ENCODE results near the gene CCL17. TPM values are rescaled to one million over a fixed set of nuclear protein-coding genes. Genes with fewer than 3 reads are reported as not detected.

CCL17 gene
- total and polyA plus RNA-seq, 4 donors = not detected

DNA sequence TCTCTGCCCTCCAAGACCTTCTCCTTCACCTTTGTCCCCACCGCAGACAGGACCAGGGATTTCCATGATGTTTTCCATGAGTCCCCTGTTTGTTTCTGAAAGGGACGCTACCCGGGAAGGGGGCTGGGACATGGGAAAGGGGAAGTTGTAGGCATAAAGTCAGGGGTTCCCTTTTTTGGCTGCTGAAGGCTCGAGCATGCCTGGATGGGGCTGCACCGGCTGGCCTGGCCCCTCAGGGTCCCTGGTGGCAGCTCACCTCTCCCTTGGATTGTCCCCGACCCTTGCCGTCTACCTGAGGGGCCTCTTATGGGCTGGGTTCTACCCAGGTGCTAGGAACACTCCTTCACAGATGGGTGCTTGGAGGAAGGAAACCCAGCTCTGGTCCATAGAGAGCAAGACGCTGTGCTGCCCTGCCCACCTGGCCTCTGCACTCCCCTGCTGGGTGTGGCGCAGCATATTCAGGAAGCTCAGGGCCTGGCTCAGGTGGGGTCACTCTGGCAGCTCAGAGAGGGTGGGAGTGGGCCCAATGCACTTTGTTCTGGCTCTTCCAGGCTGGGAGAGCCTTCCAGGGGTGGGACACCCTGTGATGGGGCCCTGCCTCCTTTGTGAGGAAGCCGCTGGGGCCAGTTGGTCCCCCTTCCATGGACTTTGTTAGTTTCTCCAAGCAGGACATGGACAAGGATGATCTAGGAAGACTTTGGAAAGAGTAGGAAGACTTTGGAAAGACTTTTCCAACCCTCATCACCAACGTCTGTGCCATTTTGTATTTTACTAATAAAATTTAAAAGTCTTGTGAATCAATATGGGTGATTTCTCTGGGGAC, 20.1 kb upstream of the CCL17 start:
- Histone ChIP-seq H3K9ac (ENCODE audit: low read depth in 1 of 2, low read length in 2 of 2) (no peak overlapping the region), H3K4me1 (ENCODE audit: control insufficient read depth in 4 of 4, insufficient read depth in 4 of 4, low read length in 3 of 4) (peaks cover 2 to 11% (median 5%) of the 10 kb centered on the region in 4 donors), H3K27ac (ENCODE audit: low read depth in 1 of 2, low read length in 2 of 2) (no peak overlapping the region), H3K27me3 (ENCODE audit: control insufficient read depth in 4 of 4, insufficient read depth in 4 of 4, low read length in 3 of 4) (no peaks in the 10 kb centered on the region), H3K36me3 (ENCODE audit: control insufficient read depth in 4 of 4, insufficient read depth in 3 of 4, low read depth in 1 of 4, low read length in 3 of 4) (peaks cover 6 to 15% (median 9%) of the 10 kb centered on the region in 4 donors), H3K9me3 (ENCODE audit: control insufficient read depth in 4 of 4, low read length in 3 of 4) (no peaks in the 10 kb centered on the region), H3K4me3 (ENCODE audit: low read depth in 1 of 3, low read length in 3 of 3) (no peak overlapping the region)
- TF ChIP-seq, protein P1, sequence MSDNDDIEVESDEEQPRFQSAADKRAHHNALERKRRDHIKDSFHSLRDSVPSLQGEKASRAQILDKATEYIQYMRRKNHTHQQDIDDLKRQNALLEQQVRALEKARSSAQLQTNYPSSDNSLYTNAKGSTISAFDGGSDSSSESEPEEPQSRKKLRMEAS (IDR thresholded peaks at IDR 0.05) = no peak
- no peak for TF ChIP-seq NR2F2 (IDR thresholded peaks at IDR 0.05)
- TF ChIP-seq, protein P2, sequence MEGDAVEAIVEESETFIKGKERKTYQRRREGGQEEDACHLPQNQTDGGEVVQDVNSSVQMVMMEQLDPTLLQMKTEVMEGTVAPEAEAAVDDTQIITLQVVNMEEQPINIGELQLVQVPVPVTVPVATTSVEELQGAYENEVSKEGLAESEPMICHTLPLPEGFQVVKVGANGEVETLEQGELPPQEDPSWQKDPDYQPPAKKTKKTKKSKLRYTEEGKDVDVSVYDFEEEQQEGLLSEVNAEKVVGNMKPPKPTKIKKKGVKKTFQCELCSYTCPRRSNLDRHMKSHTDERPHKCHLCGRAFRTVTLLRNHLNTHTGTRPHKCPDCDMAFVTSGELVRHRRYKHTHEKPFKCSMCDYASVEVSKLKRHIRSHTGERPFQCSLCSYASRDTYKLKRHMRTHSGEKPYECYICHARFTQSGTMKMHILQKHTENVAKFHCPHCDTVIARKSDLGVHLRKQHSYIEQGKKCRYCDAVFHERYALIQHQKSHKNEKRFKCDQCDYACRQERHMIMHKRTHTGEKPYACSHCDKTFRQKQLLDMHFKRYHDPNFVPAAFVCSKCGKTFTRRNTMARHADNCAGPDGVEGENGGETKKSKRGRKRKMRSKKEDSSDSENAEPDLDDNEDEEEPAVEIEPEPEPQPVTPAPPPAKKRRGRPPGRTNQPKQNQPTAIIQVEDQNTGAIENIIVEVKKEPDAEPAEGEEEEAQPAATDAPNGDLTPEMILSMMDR (IDR thresholded peaks at IDR 0.05; ENCODE audit: low read depth, low read length, missing input control) = no peak
- TF ChIP-seq SP1 (IDR thresholded peaks at IDR 0.05) = no peak
- no peak for TF ChIP-seq YY1 (IDR thresholded peaks at IDR 0.05)
- TF ChIP-seq HNF4G (IDR thresholded peaks at IDR 0.05) = no peak
- TF ChIP-seq GABPA (IDR thresholded peaks at IDR 0.05 in 1 of 2, conservative IDR thresholded peaks at IDR 0.05 in 1 of 2) = no peak
- no peak for TF ChIP-seq HNF4A (conservative IDR thresholded peaks at IDR 0.05)
- TF ChIP-seq, protein P3, sequence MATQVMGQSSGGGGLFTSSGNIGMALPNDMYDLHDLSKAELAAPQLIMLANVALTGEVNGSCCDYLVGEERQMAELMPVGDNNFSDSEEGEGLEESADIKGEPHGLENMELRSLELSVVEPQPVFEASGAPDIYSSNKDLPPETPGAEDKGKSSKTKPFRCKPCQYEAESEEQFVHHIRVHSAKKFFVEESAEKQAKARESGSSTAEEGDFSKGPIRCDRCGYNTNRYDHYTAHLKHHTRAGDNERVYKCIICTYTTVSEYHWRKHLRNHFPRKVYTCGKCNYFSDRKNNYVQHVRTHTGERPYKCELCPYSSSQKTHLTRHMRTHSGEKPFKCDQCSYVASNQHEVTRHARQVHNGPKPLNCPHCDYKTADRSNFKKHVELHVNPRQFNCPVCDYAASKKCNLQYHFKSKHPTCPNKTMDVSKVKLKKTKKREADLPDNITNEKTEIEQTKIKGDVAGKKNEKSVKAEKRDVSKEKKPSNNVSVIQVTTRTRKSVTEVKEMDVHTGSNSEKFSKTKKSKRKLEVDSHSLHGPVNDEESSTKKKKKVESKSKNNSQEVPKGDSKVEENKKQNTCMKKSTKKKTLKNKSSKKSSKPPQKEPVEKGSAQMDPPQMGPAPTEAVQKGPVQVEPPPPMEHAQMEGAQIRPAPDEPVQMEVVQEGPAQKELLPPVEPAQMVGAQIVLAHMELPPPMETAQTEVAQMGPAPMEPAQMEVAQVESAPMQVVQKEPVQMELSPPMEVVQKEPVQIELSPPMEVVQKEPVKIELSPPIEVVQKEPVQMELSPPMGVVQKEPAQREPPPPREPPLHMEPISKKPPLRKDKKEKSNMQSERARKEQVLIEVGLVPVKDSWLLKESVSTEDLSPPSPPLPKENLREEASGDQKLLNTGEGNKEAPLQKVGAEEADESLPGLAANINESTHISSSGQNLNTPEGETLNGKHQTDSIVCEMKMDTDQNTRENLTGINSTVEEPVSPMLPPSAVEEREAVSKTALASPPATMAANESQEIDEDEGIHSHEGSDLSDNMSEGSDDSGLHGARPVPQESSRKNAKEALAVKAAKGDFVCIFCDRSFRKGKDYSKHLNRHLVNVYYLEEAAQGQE (IDR thresholded peaks at IDR 0.05) = no peak
- TF ChIP-seq FOXA1 (IDR thresholded peaks at IDR 0.05) = no peak
- TF ChIP-seq EGR1 (IDR thresholded peaks at IDR 0.05; ENCODE audit: low read depth in 2 of 2) = no peak
- TF ChIP-seq FOXA2 (IDR thresholded peaks at IDR 0.05) = no peak
- no peak for TF ChIP-seq RXRA (IDR thresholded peaks at IDR 0.05)
- no peak for TF ChIP-seq RAD21 (IDR thresholded peaks at IDR 0.05)
- TF ChIP-seq, protein P4, sequence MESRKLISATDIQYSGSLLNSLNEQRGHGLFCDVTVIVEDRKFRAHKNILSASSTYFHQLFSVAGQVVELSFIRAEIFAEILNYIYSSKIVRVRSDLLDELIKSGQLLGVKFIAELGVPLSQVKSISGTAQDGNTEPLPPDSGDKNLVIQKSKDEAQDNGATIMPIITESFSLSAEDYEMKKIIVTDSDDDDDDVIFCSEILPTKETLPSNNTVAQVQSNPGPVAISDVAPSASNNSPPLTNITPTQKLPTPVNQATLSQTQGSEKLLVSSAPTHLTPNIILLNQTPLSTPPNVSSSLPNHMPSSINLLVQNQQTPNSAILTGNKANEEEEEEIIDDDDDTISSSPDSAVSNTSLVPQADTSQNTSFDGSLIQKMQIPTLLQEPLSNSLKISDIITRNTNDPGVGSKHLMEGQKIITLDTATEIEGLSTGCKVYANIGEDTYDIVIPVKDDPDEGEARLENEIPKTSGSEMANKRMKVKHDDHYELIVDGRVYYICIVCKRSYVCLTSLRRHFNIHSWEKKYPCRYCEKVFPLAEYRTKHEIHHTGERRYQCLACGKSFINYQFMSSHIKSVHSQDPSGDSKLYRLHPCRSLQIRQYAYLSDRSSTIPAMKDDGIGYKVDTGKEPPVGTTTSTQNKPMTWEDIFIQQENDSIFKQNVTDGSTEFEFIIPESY (IDR thresholded peaks at IDR 0.05) = no peak
- TF ChIP-seq TAF1 (conservative IDR thresholded peaks at IDR 0.05) = no peak
- TF ChIP-seq, protein P5, sequence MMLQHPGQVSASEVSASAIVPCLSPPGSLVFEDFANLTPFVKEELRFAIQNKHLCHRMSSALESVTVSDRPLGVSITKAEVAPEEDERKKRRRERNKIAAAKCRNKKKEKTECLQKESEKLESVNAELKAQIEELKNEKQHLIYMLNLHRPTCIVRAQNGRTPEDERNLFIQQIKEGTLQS (IDR thresholded peaks at IDR 0.05) = no peak
- TF ChIP-seq JUND (IDR thresholded peaks at IDR 0.05) = no peak
- no peak for DNase-seq (ENCODE audit: low spot score)
- WGBS = 55% methylated on average over 11 of the region's 11 CpGs
